Measurements from ENCODE around the gene TRIM46. TPM values are rescaled to one million over a fixed set of nuclear protein-coding genes. Genes with fewer than 3 reads are reported as not detected.

The TRIM46 gene
- total and polyA plus RNA-seq, 2 experiments from 2014 or later = 8.1 to 15.4 TPM

- ATAC-seq (no peak), DNase-seq (ENCODE audit: low spot score) (no peak)
- Mint-ChIP-seq H3K27me3 (ENCODE audit: insufficient read depth, low read depth, poor library complexity) (peaks cover 51% of the 10 kb centered on the region), H3K4me1 (peaks cover 27% of the 10 kb centered on the region), H3K9me3 (no peaks in the 10 kb centered on the region), H3K27ac (no peak overlapping the region), H3K4me3 (no peak overlapping the region; the same call in 2 of the 3 replicates), H3K36me3 (ENCODE audit: low read depth) (peaks cover 94% of the 10 kb centered on the region)
- no peak overlapping the region for H3K4me2 ChIP-seq
- H3K36me3 ChIP-seq (ENCODE audit: insufficient read depth) = peaks cover 52% of the 10 kb centered on the region
- no peaks in the 10 kb centered on the region for H3K9me2 ChIP-seq (ENCODE audit: insufficient read depth)
- peaks cover 39% of the 10 kb centered on the region for H4K20me1 ChIP-seq (replicated peaks; ENCODE audit: insufficient read depth)
- H3K4me1 ChIP-seq (ENCODE audit: insufficient read depth) = peaks cover 14% of the 10 kb centered on the region
- H3K27ac ChIP-seq (ENCODE audit: low read depth) = no peak overlapping the region
- no peak overlapping the region for H2AFZ ChIP-seq
- no peak for TF ChIP-seq EZH2phosphoT487 (IDR thresholded peaks at IDR 0.05; ENCODE audit: unreplicated experiment)
- no peak for TF ChIP-seq ZNF114 (CRISPR knock-in tag; IDR thresholded peaks at IDR 0.05)
- TF ChIP-seq CTCF (conservative IDR thresholded peaks at IDR 0.05; ENCODE audit: low read depth in 2 of 2) = no peak
- TF ChIP-seq JUNB (IDR thresholded peaks at IDR 0.05; ENCODE audit: unreplicated experiment) = no peak
- TF ChIP-seq ZNF462 (CRISPR knock-in tag; IDR thresholded peaks at IDR 0.05) = no peak
- no peak; the same call in 1 of the 2 replicates for TF ChIP-seq POLR2AphosphoS5 (IDR thresholded peaks at IDR 0.05; ENCODE audit: low read depth)
- no peak for TF ChIP-seq ZNF331 (CRISPR knock-in tag; IDR thresholded peaks at IDR 0.05; ENCODE audit: low read depth)
- no peak for TF ChIP-seq STAT1 (IDR thresholded peaks at IDR 0.05; ENCODE audit: unreplicated experiment)
- TF ChIP-seq REST (IDR thresholded peaks at IDR 0.05; ENCODE audit: unreplicated experiment) = no peak
- TF ChIP-seq EZH2 (IDR thresholded peaks at IDR 0.05; ENCODE audit: low read depth, unreplicated experiment) = no peak
- no peak for TF ChIP-seq ETS1 (IDR thresholded peaks at IDR 0.05)
- TF ChIP-seq CREB1 (CRISPR knock-in tag; IDR thresholded peaks at IDR 0.05; ENCODE audit: low read depth) = no peak
- TF ChIP-seq NANOG (IDR thresholded peaks at IDR 0.05; ENCODE audit: borderline replicate concordance) = no peak
- H3K27me3 ChIP-seq (ENCODE audit: insufficient read depth) = no peaks in the 10 kb centered on the region
- H3K79me2 ChIP-seq (replicated peaks; ENCODE audit: insufficient read depth) = peaks cover 29% of the 10 kb centered on the region
- H3F3A ChIP-seq (replicated peaks; ENCODE audit: low read depth) = peaks cover 58% of the 10 kb centered on the region
- H3K4me3 ChIP-seq = no peak overlapping the region
Measured at GRCh38 chr1:155199792-155200191, 26.1 kb downstream of the TRIM46 start.

Data from GM23338 (cell line).